ENCODE data around the gene ZIC1.

The ZIC1 gene

DNA sequence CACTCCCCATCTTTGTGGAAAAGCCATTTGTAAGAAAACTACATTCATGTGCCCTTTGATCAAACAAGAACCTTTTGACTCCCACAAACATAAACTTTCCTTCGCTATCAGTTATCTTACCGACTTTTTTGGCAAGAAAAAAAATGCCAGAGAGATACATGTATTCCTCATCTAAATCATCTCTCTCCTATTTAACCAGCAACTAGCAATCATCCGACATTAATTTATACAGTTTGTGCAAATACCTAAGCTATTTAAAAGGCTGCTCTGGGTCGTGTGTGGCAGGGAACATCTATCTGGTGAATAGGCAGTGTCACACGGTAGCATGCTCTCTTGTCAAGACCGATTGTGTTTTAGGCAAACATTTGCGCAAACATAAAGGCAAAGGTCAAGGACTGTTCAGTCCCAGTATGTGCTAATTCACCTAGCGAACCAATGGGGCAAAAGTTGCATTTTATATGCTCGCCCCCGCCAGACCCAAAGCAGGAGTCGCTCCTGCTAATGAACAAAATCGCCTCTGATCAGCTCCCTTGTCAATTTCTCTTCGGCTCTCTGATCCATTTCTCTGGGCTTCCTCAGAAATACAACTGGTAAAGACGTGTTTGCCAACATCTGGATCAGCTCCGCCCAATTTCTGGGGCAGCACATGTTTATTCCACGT, 40.5 kb upstream of the ZIC1 start:
- H3K4me1 ChIP-seq (ENCODE audit: control insufficient read depth, insufficient read depth, low read length), result no peaks in the 10 kb centered on the region; the same call in 1 of the 2 replicates
- no peaks in the 10 kb centered on the region for H3K36me3 ChIP-seq (ENCODE audit: control insufficient read depth in 2 of 2, insufficient read depth in 1 of 2, low read length in 2 of 2)
- H3K9me3 ChIP-seq (ENCODE audit: control insufficient read depth, insufficient read depth, low read depth, low read length), result no peaks in the 10 kb centered on the region
- ChIA-PET CTCF (no interaction called here), POLR2A (interaction anchor here (0.6 kb wide), 1 partner anchor 14 kb away, joined by 5 read pairs; no protein-coding TSS in a partner anchor)
- no peak overlapping the region for H3K27ac ChIP-seq (ENCODE audit: extremely low read depth, low read depth, low read length)
- H3K4me3 ChIP-seq (ENCODE audit: low read depth, low read length), result peak overlapping the region; percentile 13
- no peak for TF ChIP-seq ZNF221 (tag by site-specific recombination; IDR thresholded peaks at IDR 0.05; ENCODE audit: borderline replicate concordance)
- no peak for TF ChIP-seq KLF10 (tag by site-specific recombination; IDR thresholded peaks at IDR 0.05)
- no peak for TF ChIP-seq ZSCAN23 (tag by site-specific recombination; IDR thresholded peaks at IDR 0.05)
- no peak for TF ChIP-seq IKZF3 (tag by site-specific recombination; IDR thresholded peaks at IDR 0.05)
- TF ChIP-seq ZNF302 (tag by site-specific recombination; IDR thresholded peaks at IDR 0.05; ENCODE audit: low read depth), result no peak
- no peak for TF ChIP-seq ZNF501 (tag by site-specific recombination; IDR thresholded peaks at IDR 0.05)
- no peak for TF ChIP-seq RBAK (tag by site-specific recombination; IDR thresholded peaks at IDR 0.05)
- no peak for TF ChIP-seq FEZF1 (tag by site-specific recombination; IDR thresholded peaks at IDR 0.05)
- TF ChIP-seq ZNF391 (tag by site-specific recombination; IDR thresholded peaks at IDR 0.05; ENCODE audit: borderline replicate concordance, low read depth), result no peak
- no peak for TF ChIP-seq ZNF626 (tag by site-specific recombination; IDR thresholded peaks at IDR 0.05)
- no peak for TF ChIP-seq ZNF514 (tag by site-specific recombination; IDR thresholded peaks at IDR 0.05)
- TF ChIP-seq ZNF416 (tag by site-specific recombination; IDR thresholded peaks at IDR 0.05), result no peak
- TF ChIP-seq ZNF433 (tag by site-specific recombination; IDR thresholded peaks at IDR 0.05; ENCODE audit: low read depth), result no peak
- TF ChIP-seq ZNF175 (tag by site-specific recombination; IDR thresholded peaks at IDR 0.05), result no peak
- TF ChIP-seq MEIS1 (CRISPR knock-in tag; IDR thresholded peaks at IDR 0.05; ENCODE audit: borderline replicate concordance), result no peak
- TF ChIP-seq, protein P1, sequence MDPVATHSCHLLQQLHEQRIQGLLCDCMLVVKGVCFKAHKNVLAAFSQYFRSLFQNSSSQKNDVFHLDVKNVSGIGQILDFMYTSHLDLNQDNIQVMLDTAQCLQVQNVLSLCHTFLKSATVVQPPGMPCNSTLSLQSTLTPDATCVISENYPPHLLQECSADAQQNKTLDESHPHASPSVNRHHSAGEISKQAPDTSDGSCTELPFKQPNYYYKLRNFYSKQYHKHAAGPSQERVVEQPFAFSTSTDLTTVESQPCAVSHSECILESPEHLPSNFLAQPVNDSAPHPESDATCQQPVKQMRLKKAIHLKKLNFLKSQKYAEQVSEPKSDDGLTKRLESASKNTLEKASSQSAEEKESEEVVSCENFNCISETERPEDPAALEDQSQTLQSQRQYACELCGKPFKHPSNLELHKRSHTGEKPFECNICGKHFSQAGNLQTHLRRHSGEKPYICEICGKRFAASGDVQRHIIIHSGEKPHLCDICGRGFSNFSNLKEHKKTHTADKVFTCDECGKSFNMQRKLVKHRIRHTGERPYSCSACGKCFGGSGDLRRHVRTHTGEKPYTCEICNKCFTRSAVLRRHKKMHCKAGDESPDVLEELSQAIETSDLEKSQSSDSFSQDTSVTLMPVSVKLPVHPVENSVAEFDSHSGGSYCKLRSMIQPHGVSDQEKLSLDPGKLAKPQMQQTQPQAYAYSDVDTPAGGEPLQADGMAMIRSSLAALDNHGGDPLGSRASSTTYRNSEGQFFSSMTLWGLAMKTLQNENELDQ (tag by site-specific recombination; IDR thresholded peaks at IDR 0.05; ENCODE audit: low read depth), result no peak
- TF ChIP-seq GLIS2 (tag by site-specific recombination; IDR thresholded peaks at IDR 0.05), result no peak

DNA sequence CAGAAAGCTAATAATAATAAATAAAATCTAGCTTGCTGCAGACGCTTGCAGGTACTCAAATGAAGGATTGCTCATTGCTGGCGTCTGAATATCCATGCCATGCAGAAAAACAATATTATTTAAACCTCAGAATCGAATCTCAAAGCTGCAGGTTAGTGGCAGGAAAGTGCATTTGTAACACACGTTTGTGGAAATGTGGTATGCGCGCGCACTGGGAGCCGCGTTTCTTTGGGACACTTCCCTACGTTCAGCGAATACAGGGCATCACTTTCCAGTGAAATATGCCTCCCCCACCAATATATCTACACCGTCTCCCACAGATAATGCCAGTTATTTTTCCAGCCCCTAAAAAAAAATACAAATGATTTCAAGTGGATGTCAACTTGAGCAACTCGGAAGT, 39.9 kb upstream of the ZIC1 start:
- no peaks in the 10 kb centered on the region for H3K9me3 ChIP-seq (ENCODE audit: control insufficient read depth, insufficient read depth, low read depth, low read length)
- no peaks in the 10 kb centered on the region for H3K36me3 ChIP-seq (ENCODE audit: control insufficient read depth in 2 of 2, insufficient read depth in 1 of 2, low read length in 2 of 2)
- H3K4me1 ChIP-seq (ENCODE audit: control insufficient read depth, insufficient read depth, low read length), result no peaks in the 10 kb centered on the region; the same call in 1 of the 2 replicates
- POLR2A ChIA-PET, result no interaction called here
- TF ChIP-seq ZNF169 (tag by site-specific recombination; IDR thresholded peaks at IDR 0.05) (no peak), ZNF501 (tag by site-specific recombination; IDR thresholded peaks at IDR 0.05) (no peak), ZNF174 (tag by site-specific recombination; IDR thresholded peaks at IDR 0.05) (no peak)
- TF ChIP-seq, protein P2, sequence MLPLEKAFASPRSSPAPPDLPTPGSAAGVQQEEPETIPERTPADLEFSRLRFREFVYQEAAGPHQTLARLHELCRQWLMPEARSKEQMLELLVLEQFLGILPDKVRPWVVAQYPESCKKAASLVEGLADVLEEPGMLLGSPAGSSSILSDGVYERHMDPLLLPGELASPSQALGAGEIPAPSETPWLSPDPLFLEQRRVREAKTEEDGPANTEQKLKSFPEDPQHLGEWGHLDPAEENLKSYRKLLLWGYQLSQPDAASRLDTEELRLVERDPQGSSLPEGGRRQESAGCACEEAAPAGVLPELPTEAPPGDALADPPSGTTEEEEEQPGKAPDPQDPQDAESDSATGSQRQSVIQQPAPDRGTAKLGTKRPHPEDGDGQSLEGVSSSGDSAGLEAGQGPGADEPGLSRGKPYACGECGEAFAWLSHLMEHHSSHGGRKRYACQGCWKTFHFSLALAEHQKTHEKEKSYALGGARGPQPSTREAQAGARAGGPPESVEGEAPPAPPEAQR (tag by site-specific recombination; IDR thresholded peaks at IDR 0.05), result no peak
- peak overlapping the region; percentile 13 for H3K4me3 ChIP-seq (ENCODE audit: low read depth, low read length)
- H3K27ac ChIP-seq (ENCODE audit: extremely low read depth, low read depth, low read length), result no peak overlapping the region
- CTCF ChIA-PET, result no interaction called here

Data from HEK293 (cell line).